ENCODE results near the gene MANBA. TPM values are rescaled to one million over a fixed set of nuclear protein-coding genes. Genes with fewer than 3 reads are reported as not detected.
"Not testable (repeated sequence)": the region's sequence is repeated elsewhere in the genome, so short reads cannot be mapped to it uniquely, and the experiment has no call there.

The MANBA gene
- total RNA-seq, 1 donor from 2014 or later = 30.6 TPM

- intact Hi-C loops (cut with DNase I) = no loop called here
- ATAC-seq (no peak), DNase-seq (ENCODE audit: low spot score) (no peak)
These were observed 128.3 kb downstream of the MANBA start for GRCh38 chr4:102632241-102633065.

- intact Hi-C loops (cut with DNase I) = no loop called here
- DNase-seq (ENCODE audit: low spot score) (no peak), ATAC-seq (no peak)
These were observed 129.2 kb downstream of the MANBA start for GRCh38 chr4:102631616-102632015.

- intact Hi-C loops (cut with DNase I) = loop anchor here (10.0 kb wide), 1 partner anchor 375 kb away; no protein-coding TSS in a partner anchor
These were observed 131.1 kb downstream of the MANBA start for GRCh38 chr4:102629673-102630072.

GRCh38 chr4:102627831-102628523 is 132.8 kb downstream of the MANBA start:
- DNase-seq (ENCODE audit: low spot score) (no peak), ATAC-seq (no peak)
- intact Hi-C loops (cut with DNase I) = loop anchor here (10.0 kb wide), 1 partner anchor 377 kb away; no protein-coding TSS in a partner anchor

More at GRCh38 chr4:102629673-102630072, 131.1 kb downstream of the MANBA start:
- no peak for DNase-seq (ENCODE audit: low spot score)
- no peak for ATAC-seq

- intact Hi-C loops (cut with DNase I) = loop anchor here (10.0 kb wide), 1 partner anchor 379 kb away; no protein-coding TSS in a partner anchor
- DNase-seq (ENCODE audit: low spot score) = no peak
- peak; percentile 86 for ATAC-seq
These were observed 135.4 kb downstream of the MANBA start for GRCh38 chr4:102625232-102625930.

GRCh38 chr4:102624505-102624904 is 136.3 kb downstream of the MANBA start:
- intact Hi-C loops (cut with DNase I) = loop anchor here (10.0 kb wide), 1 partner anchor 380 kb away; no protein-coding TSS in a partner anchor
- ATAC-seq (no peak), DNase-seq (ENCODE audit: low spot score) (no peak)

- no peak for ATAC-seq
- DNase-seq (ENCODE audit: low spot score) = no peak
- intact Hi-C loops (cut with DNase I) = loop anchor here (10.0 kb wide), 1 partner anchor 381 kb away; no protein-coding TSS in a partner anchor
These were observed 137.1 kb downstream of the MANBA start for GRCh38 chr4:102623622-102624021.

- DNase-seq (ENCODE audit: low spot score) = no peak
- peak; percentile 89 for ATAC-seq
- intact Hi-C loops (cut with DNase I) = loop anchor here (10.0 kb wide), 1 partner anchor 384 kb away; no protein-coding TSS in a partner anchor
These were observed 139.9 kb downstream of the MANBA start for GRCh38 chr4:102620697-102621497.

- intact Hi-C loops (cut with DNase I) = loop anchor here (10.0 kb wide), 2 partner anchors 165 to 385 kb away; no protein-coding TSS in a partner anchor
- not testable (repeated sequence) for DNase-seq (ENCODE audit: low spot score); ATAC-seq
These were observed 140.8 kb downstream of the MANBA start for GRCh38 chr4:102619776-102620631.

- not testable (repeated sequence) for DNase-seq (ENCODE audit: low spot score); ATAC-seq
- intact Hi-C loops (cut with DNase I) = loop anchor here (10.0 kb wide), 1 partner anchor 164 kb away; no protein-coding TSS in a partner anchor
These were observed 141.7 kb downstream of the MANBA start for GRCh38 chr4:102619021-102619420.

- DNase-seq (ENCODE audit: low spot score) = no peak
- no peak for ATAC-seq
- intact Hi-C loops (cut with DNase I) = loop anchor here (10.0 kb wide), 1 partner anchor 162 kb away; no protein-coding TSS in a partner anchor
These were observed 144.1 kb downstream of the MANBA start for GRCh38 chr4:102616636-102617035.

GRCh38 chr4:102614801-102615200 is 146.0 kb downstream of the MANBA start:
- ATAC-seq (no peak), DNase-seq (ENCODE audit: low spot score) (no peak)
- intact Hi-C loops (cut with DNase I) = loop anchor here (10.0 kb wide), 1 partner anchor 160 kb away; no protein-coding TSS in a partner anchor

GRCh38 chr4:102612824-102613366 is 147.9 kb downstream of the MANBA start:
- ATAC-seq (no peak), DNase-seq (ENCODE audit: low spot score) (no peak)
- intact Hi-C loops (cut with DNase I) = loop anchor here (10.0 kb wide), 1 partner anchor 158 kb away; no protein-coding TSS in a partner anchor

GRCh38 chr4:102612210-102612609 is 148.6 kb downstream of the MANBA start:
- DNase-seq (ENCODE audit: low spot score) = no peak
- intact Hi-C loops (cut with DNase I) = loop anchor here (10.0 kb wide), 1 partner anchor 157 kb away; no protein-coding TSS in a partner anchor
- ATAC-seq = no peak

GRCh38 chr4:102610476-102610875 is 150.3 kb downstream of the MANBA start:
- intact Hi-C loops (cut with DNase I) = loop anchor here (10.0 kb wide), 1 partner anchor 156 kb away; no protein-coding TSS in a partner anchor
- DNase-seq (ENCODE audit: low spot score) (no peak), ATAC-seq (no peak)

GRCh38 chr4:102610007-102610406 is 150.8 kb downstream of the MANBA start:
- intact Hi-C loops (cut with DNase I) = loop anchor here (10.0 kb wide), 1 partner anchor 155 kb away; no protein-coding TSS in a partner anchor
- DNase-seq (ENCODE audit: low spot score) = no peak
- no peak for ATAC-seq

GRCh38 chr4:102608190-102608589 is 152.6 kb downstream of the MANBA start:
- DNase-seq (ENCODE audit: low spot score) (no peak), ATAC-seq (no peak)
- intact Hi-C loops (cut with DNase I) = no loop called here

Measured in sciatic nerve (tissue), 2 donors.